ENCODE data around the gene ANAPC4.

The ANAPC4 gene

GRCh38 chr4:25420931-25421330, 43.9 kb downstream of the ANAPC4 start:
- no peaks in the 10 kb centered on the region for H3K4me1 ChIP-seq (ENCODE audit: insufficient read depth, low read length, severe bottlenecking)
- H3K4me3 ChIP-seq (ENCODE audit: low read depth, low read length, poor library complexity, severe bottlenecking) = no peak overlapping the region
- no peak overlapping the region for H3K4me2 ChIP-seq (ENCODE audit: low read length)
- no peaks in the 10 kb centered on the region for H3K79me2 ChIP-seq (ENCODE audit: insufficient read depth, low read length)
- no peaks in the 10 kb centered on the region for H3K9me2 ChIP-seq (ENCODE audit: low read depth, low read length)
- H3K27me3 ChIP-seq (ENCODE audit: insufficient read depth, low read length) = no peaks in the 10 kb centered on the region
- H3K9ac ChIP-seq (ENCODE audit: low read length) = no peak overlapping the region
- no peak overlapping the region for H3K27ac ChIP-seq (ENCODE audit: low read depth, low read length, poor library complexity, severe bottlenecking)
- no peaks in the 10 kb centered on the region for H4K20me1 ChIP-seq (ENCODE audit: insufficient read depth, low read length)
- no peaks in the 10 kb centered on the region for H3F3A ChIP-seq (ENCODE audit: insufficient read depth, low read length)
- TF ChIP-seq, protein P1, sequence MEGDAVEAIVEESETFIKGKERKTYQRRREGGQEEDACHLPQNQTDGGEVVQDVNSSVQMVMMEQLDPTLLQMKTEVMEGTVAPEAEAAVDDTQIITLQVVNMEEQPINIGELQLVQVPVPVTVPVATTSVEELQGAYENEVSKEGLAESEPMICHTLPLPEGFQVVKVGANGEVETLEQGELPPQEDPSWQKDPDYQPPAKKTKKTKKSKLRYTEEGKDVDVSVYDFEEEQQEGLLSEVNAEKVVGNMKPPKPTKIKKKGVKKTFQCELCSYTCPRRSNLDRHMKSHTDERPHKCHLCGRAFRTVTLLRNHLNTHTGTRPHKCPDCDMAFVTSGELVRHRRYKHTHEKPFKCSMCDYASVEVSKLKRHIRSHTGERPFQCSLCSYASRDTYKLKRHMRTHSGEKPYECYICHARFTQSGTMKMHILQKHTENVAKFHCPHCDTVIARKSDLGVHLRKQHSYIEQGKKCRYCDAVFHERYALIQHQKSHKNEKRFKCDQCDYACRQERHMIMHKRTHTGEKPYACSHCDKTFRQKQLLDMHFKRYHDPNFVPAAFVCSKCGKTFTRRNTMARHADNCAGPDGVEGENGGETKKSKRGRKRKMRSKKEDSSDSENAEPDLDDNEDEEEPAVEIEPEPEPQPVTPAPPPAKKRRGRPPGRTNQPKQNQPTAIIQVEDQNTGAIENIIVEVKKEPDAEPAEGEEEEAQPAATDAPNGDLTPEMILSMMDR (IDR thresholded peaks at IDR 0.05; ENCODE audit: low read length) = no peak
- no peak for TF ChIP-seq EZH2 (IDR thresholded peaks at IDR 0.05; ENCODE audit: borderline replicate concordance, low read length)
- H2AFZ ChIP-seq (ENCODE audit: low read length) = no peak overlapping the region
- peaks cover 5% of the 10 kb centered on the region for H3K36me3 ChIP-seq (ENCODE audit: insufficient read depth, low read length)
- no peaks in the 10 kb centered on the region for H3K9me3 ChIP-seq (ENCODE audit: low read length)

DNA sequence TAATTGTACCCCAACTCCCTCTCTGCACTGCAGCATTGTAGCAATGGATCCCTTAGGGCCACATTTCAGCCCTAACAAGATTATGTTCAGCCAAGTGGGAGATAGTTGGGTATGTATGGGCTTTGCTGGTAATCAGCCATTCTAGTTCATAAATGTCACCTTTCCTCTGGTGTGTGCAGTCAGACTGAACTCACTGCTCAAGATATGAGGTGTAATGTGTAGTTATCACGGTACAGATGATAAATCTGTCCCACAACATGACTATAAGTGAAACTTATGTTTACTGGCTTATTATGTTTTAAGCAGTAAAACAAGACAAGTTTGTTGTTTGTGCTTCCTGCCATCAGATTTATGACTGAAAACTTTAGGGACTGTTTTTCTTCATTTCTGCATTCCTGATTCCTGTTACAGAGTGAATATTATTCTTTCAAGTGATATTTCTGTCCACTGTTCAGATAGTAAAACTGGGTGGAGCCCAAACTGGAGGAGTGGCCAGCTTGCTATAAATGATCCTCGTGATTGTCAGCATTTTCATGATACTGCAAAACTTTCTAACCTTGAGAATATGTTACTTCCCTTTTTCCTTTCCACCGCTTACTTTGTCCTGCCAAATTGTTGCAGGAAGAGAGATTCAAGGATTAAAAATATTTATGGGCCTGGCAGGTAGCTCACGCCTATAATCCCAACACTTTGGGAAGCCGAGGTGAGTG, 44.9 kb downstream of the ANAPC4 start:
- Histone ChIP-seq H3K9me3 (ENCODE audit: low read length) (no peaks in the 10 kb centered on the region), H3K79me2 (ENCODE audit: insufficient read depth, low read length) (no peaks in the 10 kb centered on the region), H3K4me3 (ENCODE audit: low read depth, low read length, poor library complexity, severe bottlenecking) (no peak overlapping the region), H3K9ac (ENCODE audit: low read length) (no peak overlapping the region), H3F3A (ENCODE audit: insufficient read depth, low read length) (no peaks in the 10 kb centered on the region), H3K27ac (ENCODE audit: low read depth, low read length, poor library complexity, severe bottlenecking) (no peak overlapping the region), H3K36me3 (ENCODE audit: insufficient read depth, low read length) (peaks cover 5% of the 10 kb centered on the region), H3K27me3 (ENCODE audit: insufficient read depth, low read length) (no peaks in the 10 kb centered on the region), H3K4me1 (ENCODE audit: insufficient read depth, low read length, severe bottlenecking) (no peaks in the 10 kb centered on the region), H4K20me1 (ENCODE audit: insufficient read depth, low read length) (no peaks in the 10 kb centered on the region), H2AFZ (ENCODE audit: low read length) (no peak overlapping the region), H3K4me2 (ENCODE audit: low read length) (no peak overlapping the region), H3K9me2 (ENCODE audit: low read depth, low read length) (no peaks in the 10 kb centered on the region)
- TF ChIP-seq, protein P1 (IDR thresholded peaks at IDR 0.05; ENCODE audit: low read length) = no peak
- TF ChIP-seq EZH2 (IDR thresholded peaks at IDR 0.05; ENCODE audit: borderline replicate concordance, low read length) = no peak

DNA sequence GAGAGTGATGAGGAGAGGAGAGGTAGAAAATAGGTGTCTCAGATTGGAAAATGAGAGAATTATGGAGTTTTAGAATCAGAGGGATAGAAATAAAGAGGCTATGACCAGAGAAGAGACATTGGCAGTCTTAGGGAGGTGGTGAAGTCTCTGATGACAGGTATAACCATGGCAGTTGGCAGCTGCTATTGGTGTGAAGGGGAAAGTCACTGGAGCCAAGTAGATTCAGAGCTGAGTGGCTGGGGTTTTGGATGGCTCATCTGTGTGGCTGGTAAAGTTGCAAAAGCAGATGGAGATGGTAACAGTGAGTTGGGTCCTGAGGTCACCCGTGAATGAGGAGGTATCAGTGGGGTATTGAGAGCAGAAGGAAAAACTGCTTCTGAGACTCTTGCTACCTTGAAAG, 46.5 kb downstream of the ANAPC4 start:
- Histone ChIP-seq H3F3A (ENCODE audit: insufficient read depth, low read length) (no peaks in the 10 kb centered on the region), H3K36me3 (ENCODE audit: insufficient read depth, low read length) (no peaks in the 10 kb centered on the region), H3K4me1 (ENCODE audit: insufficient read depth, low read length, severe bottlenecking) (no peaks in the 10 kb centered on the region), H3K27me3 (ENCODE audit: insufficient read depth, low read length) (no peaks in the 10 kb centered on the region), H4K20me1 (ENCODE audit: insufficient read depth, low read length) (no peaks in the 10 kb centered on the region), H3K9me2 (ENCODE audit: low read depth, low read length) (no peaks in the 10 kb centered on the region), H3K4me2 (ENCODE audit: low read length) (no peak overlapping the region), H3K4me3 (ENCODE audit: low read depth, low read length, poor library complexity, severe bottlenecking) (no peak overlapping the region), H3K9ac (ENCODE audit: low read length) (no peak overlapping the region), H3K9me3 (ENCODE audit: low read length) (no peaks in the 10 kb centered on the region), H3K79me2 (ENCODE audit: insufficient read depth, low read length) (no peaks in the 10 kb centered on the region), H2AFZ (ENCODE audit: low read length) (no peak overlapping the region), H3K27ac (ENCODE audit: low read depth, low read length, poor library complexity, severe bottlenecking) (no peak overlapping the region)
- TF ChIP-seq, protein P1 (IDR thresholded peaks at IDR 0.05; ENCODE audit: low read length) = no peak
- TF ChIP-seq EZH2 (IDR thresholded peaks at IDR 0.05; ENCODE audit: borderline replicate concordance, low read length) = no peak

Data from OCI-LY1 (cell line).